Endothelial cell of umbilical vein (primary cell): Measurements from ENCODE around the gene SCG3. TPM values are rescaled to one million over a fixed set of nuclear protein-coding genes. Genes with fewer than 3 reads are reported as not detected.

Source experiments
- BruUV-seq: library from RNA; stranded (reverse); fragments of 400-500 nt; replicated peaks from 2 replicates; lab custom pipeline; 2021; lab: Mats Ljungman, UMichigan
- CTCF ChIA-PET: fragments of 300-600, 350-600 bp; sonication (Branson Sonifier 250); formaldehyde crosslinking; loops from one replicate; lab custom pipeline; 2021; ENCODE audit warnings: antibody characterized with exemption, inconsistent platforms; lab: Charles Lee
- POLR2A ChIA-PET: fragments of 300-600, 350-600 bp; sonication (Branson Sonifier 250); formaldehyde crosslinking; loops from one replicate; lab custom pipeline; 2021; ENCODE audit warnings: antibody characterized with exemption, inconsistent platforms; lab: Charles Lee
- DNase-seq: peaks from one replicate; pipeline ENCODE4 v3.0.0-alpha.2; 2011; ENCODE audit warnings: low read depth, low spot score
- FAIRE-seq: peaks from 2 replicates; lab custom pipeline; 2011; peaks lifted over from hg19 to GRCh38; lab: Jason Lieb, UNC
- H2AFZ ChIP-seq: 2 replicates; pipeline ENCODE4 v1.6.0; 2012; ENCODE audit warnings: low read depth, low read length, control low read depth, inconsistent platforms
- H3K27ac ChIP-seq: 2 replicates; pipeline ENCODE4 v1.5.1; 2011; ENCODE audit warnings: low read depth, mild to moderate bottlenecking, control low read depth, low read length, moderate library complexity; ENCODE audit not compliant: insufficient read depth
- H3K27me3 ChIP-seq, 2 experiments: 2 replicates each; pipeline versions ENCODE4 v1.6.0 to v1.6.1; 2011; ENCODE audit warnings: low read length in 2 of 2, mixed read lengths in 1 of 2; ENCODE audit not compliant: control insufficient read depth in 2 of 2, insufficient read depth in 2 of 2
- H3K36me3 ChIP-seq, 2 experiments: 2 replicates in 1 of 2; 3 replicates in 1 of 2; pipeline ENCODE4 v1.5.1; 2011; ENCODE audit warnings: low read length in 2 of 2, mild to moderate bottlenecking in 1 of 2, moderate library complexity in 1 of 2; ENCODE audit not compliant: control insufficient read depth in 2 of 2, insufficient read depth in 2 of 2; ENCODE audit errors: extremely low read depth in 1 of 2
- H3K4me1 ChIP-seq: 3 replicates; pipeline ENCODE4 v1.5.1; 2011; ENCODE audit warnings: mild to moderate bottlenecking, low read length; ENCODE audit not compliant: control insufficient read depth, insufficient read depth; ENCODE audit errors: extremely low read depth
- H3K4me2 ChIP-seq: 2 replicates; pipeline ENCODE4 v1.6.1; 2011; ENCODE audit warnings: low read length, control low read depth, mixed read lengths; ENCODE audit not compliant: insufficient read depth
- H3K4me3 ChIP-seq, 3 experiments: fragments of 200-600 bp in 1 of 3; sonication (generic), shearing (Covaris generic) in 1 of 3; replicated peaks in 1 of 3; 2 replicates each; pipeline ENCODE4 v1.5.1; 2011 to 2016; ENCODE audit warnings: control low read depth in 3 of 3, low read length in 3 of 3, mild to moderate bottlenecking in 2 of 3, inconsistent platforms in 1 of 3, low read depth in 1 of 3, moderate library complexity in 1 of 3; ENCODE audit not compliant: insufficient read depth in 1 of 3
- H3K79me2 ChIP-seq: 2 replicates; pipeline ENCODE4 v1.6.0; 2012; ENCODE audit warnings: low read length, inconsistent platforms; ENCODE audit not compliant: control insufficient read depth, insufficient read depth
- H3K9ac ChIP-seq: replicated peaks from 2 replicates; pipeline ENCODE3; 2011; ENCODE audit warnings: low read length, control low read depth; ENCODE audit not compliant: insufficient read depth; ENCODE audit errors: extremely low read depth
- H3K9me1 ChIP-seq: replicated peaks from 3 replicates; pipeline ENCODE4 v1.6.0; 2011; ENCODE audit warnings: mild to moderate bottlenecking, low read length; ENCODE audit not compliant: control insufficient read depth, insufficient read depth; ENCODE audit errors: extremely low read depth
- H3K9me3 ChIP-seq: replicated peaks from 2 replicates; pipeline ENCODE4 v1.5.1; 2012; ENCODE audit warnings: low read length, inconsistent platforms; ENCODE audit not compliant: control insufficient read depth, insufficient read depth
- H4K20me1 ChIP-seq: replicated peaks from 2 replicates; pipeline ENCODE3; 2011; ENCODE audit warnings: mild to moderate bottlenecking, low read length; ENCODE audit not compliant: control insufficient read depth, insufficient read depth; ENCODE audit errors: extremely low read depth
- EZH2 ChIP-seq: IDR thresholded peaks from 2 replicates; pipeline ENCODE4 v1.6.1; 2012; ENCODE audit warnings: borderline replicate concordance, low read depth, mild to moderate bottlenecking, moderate library complexity, low read length, inconsistent platforms; ENCODE audit not compliant: severe bottlenecking
- FOS ChIP-seq: IDR thresholded peaks from 2 replicates; pipeline ENCODE4 v1.6.1; 2011; ENCODE audit warnings: mild to moderate bottlenecking, low read length, moderate library complexity, borderline replicate concordance; ENCODE audit not compliant: insufficient read depth
- GATA2 ChIP-seq: IDR thresholded peaks from 2 replicates; pipeline ENCODE4 v1.7.0; 2011; ENCODE audit warnings: low read depth, mild to moderate bottlenecking, moderate library complexity, mixed read lengths, low read length; ENCODE audit not compliant: insufficient read length, insufficient read depth
- JUN ChIP-seq: IDR thresholded peaks from 2 replicates; pipeline ENCODE4 v1.6.1; 2011; ENCODE audit warnings: borderline replicate concordance, low read depth; ENCODE audit not compliant: insufficient read length, insufficient read depth
- MYC ChIP-seq: IDR thresholded peaks from one replicate; pipeline ENCODE4 v1.6.1; 2011; ENCODE audit warnings: mild to moderate bottlenecking, low read depth, low read length
- POLR2A ChIP-seq: IDR thresholded peaks from 2 replicates; pipeline ENCODE4 v1.6.1; 2012; ENCODE audit warnings: low read depth, mild to moderate bottlenecking, control low read depth, low read length
- POLR2AphosphoS5 ChIP-seq: IDR thresholded peaks from 2 replicates; pipeline ENCODE4 v1.6.1; 2012; ENCODE audit warnings: low read depth, mild to moderate bottlenecking, control low read depth, low read length, moderate library complexity; ENCODE audit not compliant: insufficient read depth
- dilution Hi-C: fragments of 300-500 bp; cut with MboI; formaldehyde crosslinking; loops from one replicate; pipeline ENCODE4 v1.15.0; 2019; ENCODE audit warnings: low sequenced_read_pairs; ENCODE audit not compliant: extremely low pct_ligation_motif_present
- intact Hi-C: fragments of 100-400 bp; cut with micrococcal nuclease; formaldehyde crosslinking; loops from one replicate; pipeline ENCODE4 v1.10.0; 2022
- polyA plus RNA-seq, 4 experiments: library from polyadenylated mRNA; depleted of rRNA in 3 of 4; stranded (reverse) in 3 of 4; unstranded in 1 of 4; fragments of >200 nt; gene quantifications; 2 replicates each; pipeline versions ENCODE4 v1.2.1 to v1.2.3, GENCODE V29; 2011 to 2012; ENCODE audit warnings: missing spikeins in 1 of 4
- total RNA-seq: library from RNA; stranded (reverse); gene quantifications from 2 replicates; pipeline ENCODE4 v1.2.3, GENCODE V29; 2021
- TF ChIP-seq, protein P1 (sequence below): IDR thresholded peaks from 2 replicates; pipeline ENCODE4 v1.6.1; 2011; ENCODE audit not compliant: insufficient read depth, insufficient read length
- TF ChIP-seq, protein P2 (sequence below), 2 donors: IDR thresholded peaks; 1 replicate in 1 of 2; 2 replicates in 1 of 2; pipeline ENCODE4 v1.5.1; 2011; ENCODE audit warnings: low read length in 2 of 2, mild to moderate bottlenecking in 2 of 2, moderate library complexity in 2 of 2, control low read depth in 1 of 2, inconsistent platforms in 1 of 2, low read depth in 1 of 2; ENCODE audit not compliant: insufficient read depth in 1 of 2; ENCODE audit errors: extremely low read depth in 1 of 2

SCG3 gene
- total and polyA plus RNA-seq, 2 donors (not counting 3 experiments of a cell fraction or from before 2014, with no cell fraction given), result not detected

DNA sequence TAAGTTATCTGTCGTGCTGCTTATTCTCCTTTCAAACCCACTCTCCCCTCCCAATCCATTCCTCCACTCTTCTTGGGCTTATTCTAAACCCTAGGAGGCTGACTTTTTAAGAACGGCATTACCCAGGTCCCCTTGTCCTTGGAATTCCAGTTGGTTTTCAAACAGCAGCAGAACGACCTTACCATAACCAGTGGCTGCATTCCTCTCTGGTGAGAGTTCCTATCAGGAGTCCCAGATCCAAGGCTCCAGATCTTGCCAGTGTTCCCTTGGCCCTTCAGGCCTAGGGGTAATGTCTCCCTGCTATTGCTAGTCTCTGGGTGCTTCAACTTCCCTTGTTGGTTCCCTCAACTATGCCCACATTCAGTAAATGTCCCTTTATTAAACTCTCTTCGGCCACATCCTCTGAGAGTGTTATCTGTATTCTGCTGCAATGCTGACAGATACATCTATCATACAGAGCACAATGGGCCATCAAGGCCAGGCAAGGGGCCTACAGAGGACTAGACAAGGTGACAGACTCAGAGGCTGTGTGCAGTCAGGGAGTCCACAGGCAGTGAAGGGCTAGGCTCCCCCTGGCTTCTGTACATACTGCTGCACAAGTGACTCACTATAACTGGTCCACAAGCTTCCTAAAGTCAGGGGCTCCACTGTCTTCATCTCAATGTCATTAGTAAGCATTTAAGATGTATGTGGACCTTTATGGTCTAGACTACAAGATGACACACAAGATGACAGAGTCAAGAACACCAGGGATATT, 46.0 kb downstream of the SCG3 start:
- ChIA-PET CTCF (interaction anchor here (1.8 kb wide), 1 partner anchor 10 kb away, joined by 4 read pairs; the partner anchor contains the start of gene LYSMD2), POLR2A (no interaction called here)
- Histone ChIP-seq H3K79me2 (no peaks in the 10 kb centered on the region), H2AFZ (no peak overlapping the region), H3K9me3 (no peaks in the 10 kb centered on the region), H3K4me1 (no peaks in the 10 kb centered on the region), H3K4me2 (no peak overlapping the region), H3K9ac (no peak overlapping the region), H3K27ac (no peak overlapping the region), H3K9me1 (no peaks in the 10 kb centered on the region), H4K20me1 (no peaks in the 10 kb centered on the region), H3K27me3 (no peaks in the 10 kb centered on the region), H3K4me3 (no peak overlapping the region), H3K36me3 (no peaks in the 10 kb centered on the region)
- TF ChIP-seq EZH2 (no peak), MYC (no peak), POLR2AphosphoS5 (no peak), POLR2A (no peak), FOS (no peak), JUN (no peak), GATA2 (no peak)
- TF ChIP-seq, protein P1, sequence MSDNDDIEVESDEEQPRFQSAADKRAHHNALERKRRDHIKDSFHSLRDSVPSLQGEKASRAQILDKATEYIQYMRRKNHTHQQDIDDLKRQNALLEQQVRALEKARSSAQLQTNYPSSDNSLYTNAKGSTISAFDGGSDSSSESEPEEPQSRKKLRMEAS, result no peak
- TF ChIP-seq, protein P2, sequence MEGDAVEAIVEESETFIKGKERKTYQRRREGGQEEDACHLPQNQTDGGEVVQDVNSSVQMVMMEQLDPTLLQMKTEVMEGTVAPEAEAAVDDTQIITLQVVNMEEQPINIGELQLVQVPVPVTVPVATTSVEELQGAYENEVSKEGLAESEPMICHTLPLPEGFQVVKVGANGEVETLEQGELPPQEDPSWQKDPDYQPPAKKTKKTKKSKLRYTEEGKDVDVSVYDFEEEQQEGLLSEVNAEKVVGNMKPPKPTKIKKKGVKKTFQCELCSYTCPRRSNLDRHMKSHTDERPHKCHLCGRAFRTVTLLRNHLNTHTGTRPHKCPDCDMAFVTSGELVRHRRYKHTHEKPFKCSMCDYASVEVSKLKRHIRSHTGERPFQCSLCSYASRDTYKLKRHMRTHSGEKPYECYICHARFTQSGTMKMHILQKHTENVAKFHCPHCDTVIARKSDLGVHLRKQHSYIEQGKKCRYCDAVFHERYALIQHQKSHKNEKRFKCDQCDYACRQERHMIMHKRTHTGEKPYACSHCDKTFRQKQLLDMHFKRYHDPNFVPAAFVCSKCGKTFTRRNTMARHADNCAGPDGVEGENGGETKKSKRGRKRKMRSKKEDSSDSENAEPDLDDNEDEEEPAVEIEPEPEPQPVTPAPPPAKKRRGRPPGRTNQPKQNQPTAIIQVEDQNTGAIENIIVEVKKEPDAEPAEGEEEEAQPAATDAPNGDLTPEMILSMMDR (IDR thresholded peaks at IDR 0.05; ENCODE audit: extremely low read depth in 1 of 2, insufficient read depth in 1 of 2, low read depth in 1 of 2, low read length in 2 of 2), result no peak
- intact Hi-C loops, result no loop called here
- no TSS peak for BruUV-seq
- dilution Hi-C loops, result no loop called here
- FAIRE-seq (peak; percentile 52), DNase-seq (no peak)
